ENCODE results near the gene RND2. TPM values are rescaled to one million over a fixed set of nuclear protein-coding genes. Genes with fewer than 3 reads are reported as not detected.
A peak's percentile ranks its signal among the peaks of the same experiment; 100 is the strongest.

RND2 gene
- total and polyA plus RNA-seq, 9 of the 15 experiments (the other 6 are each of a cell fraction or from before 2014, with no cell fraction given), result 0.15 to 1.9 (median 0.98) TPM

GRCh38 chr17:43024407-43025289 is at the start of gene RND2 (continued):
- TF ChIP-seq TRIM25 (IDR thresholded peaks at IDR 0.05; ENCODE audit: borderline replicate concordance) (0 out of 2 replicates have a peak, but pooled peaks have one; percentile 73), ZNF785 (CRISPR knock-in tag; IDR thresholded peaks at IDR 0.05) (no peak), C11orf30 (IDR thresholded peaks at IDR 0.05; ENCODE audit: low read depth) (no peak), ZKSCAN8 (CRISPR knock-in tag; IDR thresholded peaks at IDR 0.05) (no peak), BRF2 (IDR thresholded peaks at IDR 0.05; ENCODE audit: borderline replicate concordance, insufficient read depth, insufficient read length) (no peak), MEIS2 (IDR thresholded peaks at IDR 0.05; ENCODE audit: partially characterized antibody) (no peak), GMEB1 (CRISPR knock-in tag; IDR thresholded peaks at IDR 0.05) (no peak), ZNF830 (CRISPR knock-in tag; IDR thresholded peaks at IDR 0.05) (no peak), HDAC1 (IDR thresholded peaks at IDR 0.05) (peak in 1 of 2 experiments; percentile 96; a peak in 2 of 4 replicates), L3MBTL2 (IDR thresholded peaks at IDR 0.05) (peak; percentile 64), MYNN (IDR thresholded peaks at IDR 0.05) (no peak), MYNN (CRISPR knock-in tag; IDR thresholded peaks at IDR 0.05) (no peak), TAF15 (IDR thresholded peaks at IDR 0.05; ENCODE audit: low read depth, low read length) (no peak), SMARCB1 (IDR thresholded peaks at IDR 0.05; ENCODE audit: insufficient read length, low read depth) (no peak), TBL1XR1 (IDR thresholded peaks at IDR 0.05; ENCODE audit: low read length in 2 of 2) (peak; percentile 52 to 64; a peak in 2 of 4 replicates), U2AF1 (optimal IDR thresholded peaks at IDR 0.05; ENCODE audit: low read depth, low read length) (no peak), PTBP1 (IDR thresholded peaks at IDR 0.05; ENCODE audit: low read depth, low read length) (no peak), FOSL1 (tag; conservative IDR thresholded peaks at IDR 0.05) (no peak), MAFF (IDR thresholded peaks at IDR 0.05; ENCODE audit: low read length) (no peak), GATA2 (CRISPR knock-in tag; IDR thresholded peaks at IDR 0.05) (peak; percentile 29), ARNT (IDR thresholded peaks at IDR 0.05) (peak in 1 of 2 experiments; percentile 74; a peak in 1 of 4 replicates), PHTF2 (CRISPR knock-in tag; IDR thresholded peaks at IDR 0.05) (no peak)
- TF ChIP-seq, protein P1, sequence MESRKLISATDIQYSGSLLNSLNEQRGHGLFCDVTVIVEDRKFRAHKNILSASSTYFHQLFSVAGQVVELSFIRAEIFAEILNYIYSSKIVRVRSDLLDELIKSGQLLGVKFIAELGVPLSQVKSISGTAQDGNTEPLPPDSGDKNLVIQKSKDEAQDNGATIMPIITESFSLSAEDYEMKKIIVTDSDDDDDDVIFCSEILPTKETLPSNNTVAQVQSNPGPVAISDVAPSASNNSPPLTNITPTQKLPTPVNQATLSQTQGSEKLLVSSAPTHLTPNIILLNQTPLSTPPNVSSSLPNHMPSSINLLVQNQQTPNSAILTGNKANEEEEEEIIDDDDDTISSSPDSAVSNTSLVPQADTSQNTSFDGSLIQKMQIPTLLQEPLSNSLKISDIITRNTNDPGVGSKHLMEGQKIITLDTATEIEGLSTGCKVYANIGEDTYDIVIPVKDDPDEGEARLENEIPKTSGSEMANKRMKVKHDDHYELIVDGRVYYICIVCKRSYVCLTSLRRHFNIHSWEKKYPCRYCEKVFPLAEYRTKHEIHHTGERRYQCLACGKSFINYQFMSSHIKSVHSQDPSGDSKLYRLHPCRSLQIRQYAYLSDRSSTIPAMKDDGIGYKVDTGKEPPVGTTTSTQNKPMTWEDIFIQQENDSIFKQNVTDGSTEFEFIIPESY (CRISPR knock-in tag; IDR thresholded peaks at IDR 0.05), result peak; percentile 71

Data from K562 (cell line).